HepG2 (cell line): ENCODE data around the gene POLA1. TPM values are rescaled to one million over a fixed set of nuclear protein-coding genes. Genes with fewer than 3 reads are reported as not detected.

ENCODE experiments used
- FLYWCH1 ChIP-seq: sonication (generic); formaldehyde crosslinking; IDR thresholded peaks from 2 replicates; pipeline ENCODE4 v1.8.1; 2023; ENCODE audit warnings: mild to moderate bottlenecking, missing genetic modification reagents
- GZF1 ChIP-seq: sonication (generic); formaldehyde crosslinking; IDR thresholded peaks from 2 replicates; pipeline ENCODE4 v1.5.1; 2020; ENCODE audit warnings: mild to moderate bottlenecking, missing genetic modification reagents
- HHEX ChIP-seq: IDR thresholded peaks from 2 replicates; pipeline ENCODE4 v1.6.1; 2016; ENCODE audit warnings: control low read depth
- NCOA1 ChIP-seq: sonication (generic); formaldehyde crosslinking; IDR thresholded peaks from 2 replicates; pipeline ENCODE4 v1.9.0; 2021; ENCODE audit warnings: missing genetic modification reagents
- RFX3 ChIP-seq: IDR thresholded peaks from 2 replicates; pipeline ENCODE4 v1.6.1; 2016; ENCODE audit warnings: missing biosample characterization, missing genetic modification reagents
- TBX2 ChIP-seq: sonication (generic); formaldehyde crosslinking; IDR thresholded peaks from 2 replicates; pipeline ENCODE4 v1.5.0; 2020; ENCODE audit warnings: missing genetic modification reagents, mild to moderate bottlenecking, borderline replicate concordance
- ZFP90 ChIP-seq: sonication (generic); formaldehyde crosslinking; IDR thresholded peaks from 2 replicates; pipeline ENCODE4 v1.8.0; 2022; ENCODE audit warnings: missing genetic modification reagents, mild to moderate bottlenecking, inconsistent platforms, borderline replicate concordance
- ZKSCAN5 ChIP-seq: sonication (generic); formaldehyde crosslinking; IDR thresholded peaks from 2 replicates; pipeline ENCODE4 v1.5.1; 2020; ENCODE audit warnings: mild to moderate bottlenecking, missing genetic modification reagents
- polyA plus RNA-seq, 8 experiments: library from polyadenylated mRNA; depleted of rRNA in 3 of 8; stranded (reverse) in 7 of 8; unstranded in 1 of 8; fragments of >200 nt; fragmentation: Illumina TruSeq in 4 of 8; extraction: Trizol in 4 of 8; gene quantifications; 2 replicates each; pipeline versions ENCODE4 v1.2.1 to v1.2.3, GENCODE V29; 2011 to 2016; ENCODE audit warnings: low read depth in 4 of 8, missing spikeins in 1 of 8, mixed read lengths in 1 of 8; ENCODE audit not compliant: insufficient read depth in 1 of 8
- total RNA-seq, 5 experiments: library from RNA; depleted of rRNA; stranded (reverse); fragments of >200 nt; fragmentation: Illumina TruSeq; extraction: Trizol; gene quantifications; 2 replicates each; pipeline ENCODE4 v1.2.3, GENCODE V29; 2016; ENCODE audit warnings: low read depth in 1 of 5
- TF ChIP-seq, protein P1 (sequence below): IDR thresholded peaks from 2 replicates; pipeline ENCODE4 v1.6.1; 2016; ENCODE audit warnings: missing compliant biosample characterization, missing genetic modification reagents, borderline replicate concordance
- TF ChIP-seq, protein P2 (sequence below): IDR thresholded peaks from 2 replicates; pipeline ENCODE4 v1.6.1; 2012; ENCODE audit warnings: inconsistent platforms
- TF ChIP-seq, protein P3 (sequence below), 2 experiments: sonication (generic) in 1 of 2; formaldehyde crosslinking in 1 of 2; IDR thresholded peaks; 2 replicates each; pipeline versions ENCODE4 v1.6.1 to v1.9.0; 2014 to 2022; ENCODE audit warnings: antibody characterized with exemption in 1 of 2, borderline replicate concordance in 1 of 2, inconsistent platforms in 1 of 2, low read depth in 1 of 2, missing genetic modification reagents in 1 of 2
- TF ChIP-seq, protein P4 (sequence below): sonication (generic); formaldehyde crosslinking; IDR thresholded peaks from 2 replicates; pipeline ENCODE4; 2020; ENCODE audit warnings: missing genetic modification reagents, mild to moderate bottlenecking, borderline replicate concordance
- TF ChIP-seq, protein P5 (sequence below), 2 experiments: IDR thresholded peaks; 2 replicates each; pipeline ENCODE4 v1.6.1; 2011 to 2012; ENCODE audit warnings: low read length in 2 of 2, borderline replicate concordance in 1 of 2, low read depth in 1 of 2, mild to moderate bottlenecking in 1 of 2, moderate library complexity in 1 of 2

The POLA1 gene
- total and polyA plus RNA-seq, 2 of the 13 experiments (the other 11 are each of a cell fraction or from before 2014, with no cell fraction given): 3.3 to 26.5 TPM

DNA sequence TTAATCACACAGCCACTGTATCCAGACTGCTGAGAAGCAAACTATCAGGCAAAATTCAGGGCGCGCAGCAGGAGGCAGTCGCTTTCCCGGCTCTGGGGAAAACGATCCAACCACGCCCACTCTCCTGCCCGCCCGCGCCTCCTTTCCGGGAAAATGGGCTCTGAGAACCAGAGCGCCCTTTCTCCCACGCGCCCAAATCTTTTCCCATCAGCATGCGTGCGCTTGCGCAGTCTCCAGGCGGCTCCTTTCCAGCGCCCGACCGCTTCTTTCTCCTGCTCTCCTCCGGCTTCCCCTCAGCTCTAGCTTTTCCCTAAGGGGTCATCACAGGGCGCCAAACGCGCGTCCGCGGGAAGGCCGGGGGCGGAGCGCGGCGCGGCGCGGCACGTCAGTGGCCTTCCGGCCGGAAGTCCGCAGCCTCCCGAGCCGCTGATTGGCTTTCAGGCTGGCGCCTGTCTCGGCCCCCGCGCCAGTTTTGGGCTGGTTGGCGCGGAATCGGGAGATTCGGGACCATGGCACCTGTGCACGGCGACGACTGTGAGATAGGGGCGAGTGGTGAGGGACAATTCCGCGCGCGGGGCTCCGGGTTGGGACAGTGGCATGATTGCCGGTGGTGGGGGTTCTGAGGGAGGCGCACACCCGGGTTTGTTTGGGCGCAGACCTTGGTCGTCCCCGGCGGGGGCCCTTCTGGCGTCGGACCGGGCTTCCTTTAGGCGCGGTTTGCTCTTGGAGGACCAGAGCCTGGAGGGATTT is at the start of gene POLA1 (continued):
- TF ChIP-seq GZF1 (no peak), TBX2 (CRISPR knock-in tag) (peak; percentile 84), NCOA1 (CRISPR knock-in tag) (no peak), FLYWCH1 (CRISPR knock-in tag) (no peak), ZKSCAN5 (no peak), ZFP90 (CRISPR knock-in tag) (no peak; the same call in 1 of the 2 replicates), HHEX (CRISPR knock-in tag) (no peak), RFX3 (no peak)
- TF ChIP-seq, protein P1, sequence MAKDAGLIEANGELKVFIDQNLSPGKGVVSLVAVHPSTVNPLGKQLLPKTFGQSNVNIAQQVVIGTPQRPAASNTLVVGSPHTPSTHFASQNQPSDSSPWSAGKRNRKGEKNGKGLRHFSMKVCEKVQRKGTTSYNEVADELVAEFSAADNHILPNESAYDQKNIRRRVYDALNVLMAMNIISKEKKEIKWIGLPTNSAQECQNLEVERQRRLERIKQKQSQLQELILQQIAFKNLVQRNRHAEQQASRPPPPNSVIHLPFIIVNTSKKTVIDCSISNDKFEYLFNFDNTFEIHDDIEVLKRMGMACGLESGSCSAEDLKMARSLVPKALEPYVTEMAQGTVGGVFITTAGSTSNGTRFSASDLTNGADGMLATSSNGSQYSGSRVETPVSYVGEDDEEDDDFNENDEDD (CRISPR knock-in tag): peak; percentile 93
- TF ChIP-seq, protein P2, sequence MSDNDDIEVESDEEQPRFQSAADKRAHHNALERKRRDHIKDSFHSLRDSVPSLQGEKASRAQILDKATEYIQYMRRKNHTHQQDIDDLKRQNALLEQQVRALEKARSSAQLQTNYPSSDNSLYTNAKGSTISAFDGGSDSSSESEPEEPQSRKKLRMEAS: peak; percentile 50
- TF ChIP-seq, protein P3, sequence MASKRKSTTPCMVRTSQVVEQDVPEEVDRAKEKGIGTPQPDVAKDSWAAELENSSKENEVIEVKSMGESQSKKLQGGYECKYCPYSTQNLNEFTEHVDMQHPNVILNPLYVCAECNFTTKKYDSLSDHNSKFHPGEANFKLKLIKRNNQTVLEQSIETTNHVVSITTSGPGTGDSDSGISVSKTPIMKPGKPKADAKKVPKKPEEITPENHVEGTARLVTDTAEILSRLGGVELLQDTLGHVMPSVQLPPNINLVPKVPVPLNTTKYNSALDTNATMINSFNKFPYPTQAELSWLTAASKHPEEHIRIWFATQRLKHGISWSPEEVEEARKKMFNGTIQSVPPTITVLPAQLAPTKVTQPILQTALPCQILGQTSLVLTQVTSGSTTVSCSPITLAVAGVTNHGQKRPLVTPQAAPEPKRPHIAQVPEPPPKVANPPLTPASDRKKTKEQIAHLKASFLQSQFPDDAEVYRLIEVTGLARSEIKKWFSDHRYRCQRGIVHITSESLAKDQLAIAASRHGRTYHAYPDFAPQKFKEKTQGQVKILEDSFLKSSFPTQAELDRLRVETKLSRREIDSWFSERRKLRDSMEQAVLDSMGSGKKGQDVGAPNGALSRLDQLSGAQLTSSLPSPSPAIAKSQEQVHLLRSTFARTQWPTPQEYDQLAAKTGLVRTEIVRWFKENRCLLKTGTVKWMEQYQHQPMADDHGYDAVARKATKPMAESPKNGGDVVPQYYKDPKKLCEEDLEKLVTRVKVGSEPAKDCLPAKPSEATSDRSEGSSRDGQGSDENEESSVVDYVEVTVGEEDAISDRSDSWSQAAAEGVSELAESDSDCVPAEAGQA (IDR thresholded peaks at IDR 0.05; ENCODE audit: low read depth): no peak
- TF ChIP-seq, protein P3 (CRISPR knock-in tag; IDR thresholded peaks at IDR 0.05; ENCODE audit: borderline replicate concordance): no peak
- TF ChIP-seq, protein P4, sequence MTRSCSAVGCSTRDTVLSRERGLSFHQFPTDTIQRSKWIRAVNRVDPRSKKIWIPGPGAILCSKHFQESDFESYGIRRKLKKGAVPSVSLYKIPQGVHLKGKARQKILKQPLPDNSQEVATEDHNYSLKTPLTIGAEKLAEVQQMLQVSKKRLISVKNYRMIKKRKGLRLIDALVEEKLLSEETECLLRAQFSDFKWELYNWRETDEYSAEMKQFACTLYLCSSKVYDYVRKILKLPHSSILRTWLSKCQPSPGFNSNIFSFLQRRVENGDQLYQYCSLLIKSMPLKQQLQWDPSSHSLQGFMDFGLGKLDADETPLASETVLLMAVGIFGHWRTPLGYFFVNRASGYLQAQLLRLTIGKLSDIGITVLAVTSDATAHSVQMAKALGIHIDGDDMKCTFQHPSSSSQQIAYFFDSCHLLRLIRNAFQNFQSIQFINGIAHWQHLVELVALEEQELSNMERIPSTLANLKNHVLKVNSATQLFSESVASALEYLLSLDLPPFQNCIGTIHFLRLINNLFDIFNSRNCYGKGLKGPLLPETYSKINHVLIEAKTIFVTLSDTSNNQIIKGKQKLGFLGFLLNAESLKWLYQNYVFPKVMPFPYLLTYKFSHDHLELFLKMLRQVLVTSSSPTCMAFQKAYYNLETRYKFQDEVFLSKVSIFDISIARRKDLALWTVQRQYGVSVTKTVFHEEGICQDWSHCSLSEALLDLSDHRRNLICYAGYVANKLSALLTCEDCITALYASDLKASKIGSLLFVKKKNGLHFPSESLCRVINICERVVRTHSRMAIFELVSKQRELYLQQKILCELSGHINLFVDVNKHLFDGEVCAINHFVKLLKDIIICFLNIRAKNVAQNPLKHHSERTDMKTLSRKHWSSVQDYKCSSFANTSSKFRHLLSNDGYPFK (CRISPR knock-in tag): peak; percentile 58; the same call in 1 of the 2 replicates
- TF ChIP-seq, protein P5, sequence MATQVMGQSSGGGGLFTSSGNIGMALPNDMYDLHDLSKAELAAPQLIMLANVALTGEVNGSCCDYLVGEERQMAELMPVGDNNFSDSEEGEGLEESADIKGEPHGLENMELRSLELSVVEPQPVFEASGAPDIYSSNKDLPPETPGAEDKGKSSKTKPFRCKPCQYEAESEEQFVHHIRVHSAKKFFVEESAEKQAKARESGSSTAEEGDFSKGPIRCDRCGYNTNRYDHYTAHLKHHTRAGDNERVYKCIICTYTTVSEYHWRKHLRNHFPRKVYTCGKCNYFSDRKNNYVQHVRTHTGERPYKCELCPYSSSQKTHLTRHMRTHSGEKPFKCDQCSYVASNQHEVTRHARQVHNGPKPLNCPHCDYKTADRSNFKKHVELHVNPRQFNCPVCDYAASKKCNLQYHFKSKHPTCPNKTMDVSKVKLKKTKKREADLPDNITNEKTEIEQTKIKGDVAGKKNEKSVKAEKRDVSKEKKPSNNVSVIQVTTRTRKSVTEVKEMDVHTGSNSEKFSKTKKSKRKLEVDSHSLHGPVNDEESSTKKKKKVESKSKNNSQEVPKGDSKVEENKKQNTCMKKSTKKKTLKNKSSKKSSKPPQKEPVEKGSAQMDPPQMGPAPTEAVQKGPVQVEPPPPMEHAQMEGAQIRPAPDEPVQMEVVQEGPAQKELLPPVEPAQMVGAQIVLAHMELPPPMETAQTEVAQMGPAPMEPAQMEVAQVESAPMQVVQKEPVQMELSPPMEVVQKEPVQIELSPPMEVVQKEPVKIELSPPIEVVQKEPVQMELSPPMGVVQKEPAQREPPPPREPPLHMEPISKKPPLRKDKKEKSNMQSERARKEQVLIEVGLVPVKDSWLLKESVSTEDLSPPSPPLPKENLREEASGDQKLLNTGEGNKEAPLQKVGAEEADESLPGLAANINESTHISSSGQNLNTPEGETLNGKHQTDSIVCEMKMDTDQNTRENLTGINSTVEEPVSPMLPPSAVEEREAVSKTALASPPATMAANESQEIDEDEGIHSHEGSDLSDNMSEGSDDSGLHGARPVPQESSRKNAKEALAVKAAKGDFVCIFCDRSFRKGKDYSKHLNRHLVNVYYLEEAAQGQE (IDR thresholded peaks at IDR 0.05; ENCODE audit: borderline replicate concordance in 1 of 2, low read depth in 1 of 2, low read length in 2 of 2): no peak
